ENCODE results near the gene FALEC. TPM values are rescaled to one million over a fixed set of nuclear protein-coding genes. Genes with fewer than 3 reads are reported as not detected.

Gene FALEC
- total RNA-seq, 1 donor from 2014 or later = 1.9 TPM

GRCh38 chr1:150511985-150512660 is 3.4 kb upstream of the FALEC start:
- no peak for TF ChIP-seq CTCF (IDR thresholded peaks at IDR 0.05; ENCODE audit: unreplicated experiment)
- no peak for DNase-seq (ENCODE audit: low spot score in 2 of 2, unreplicated experiment in 2 of 2)
- no peaks in the 10 kb centered on the region for H3K9me3 Mint-ChIP-seq
- H3K36me3 Mint-ChIP-seq = peaks cover 13% of the 10 kb centered on the region
- no peaks in the 10 kb centered on the region for H3K27me3 Mint-ChIP-seq (ENCODE audit: low read depth)
- peaks cover 16% of the 10 kb centered on the region for H3K4me1 Mint-ChIP-seq
- no peak overlapping the region for H3K4me3 Mint-ChIP-seq
- H3K27ac Mint-ChIP-seq = peak overlapping the region; percentile 45

- no peaks in the 10 kb centered on the region for H3K27me3 Mint-ChIP-seq (ENCODE audit: low read depth)
- peaks cover 12% of the 10 kb centered on the region for H3K4me1 Mint-ChIP-seq
- no peak overlapping the region for H3K4me3 Mint-ChIP-seq
- H3K27ac Mint-ChIP-seq = no peak overlapping the region
- H3K9me3 Mint-ChIP-seq = no peaks in the 10 kb centered on the region
- H3K36me3 Mint-ChIP-seq = peaks cover 9% of the 10 kb centered on the region
- TF ChIP-seq CTCF (IDR thresholded peaks at IDR 0.05; ENCODE audit: unreplicated experiment) = no peak
- DNase-seq (ENCODE audit: low spot score in 2 of 2, unreplicated experiment in 2 of 2) = no peak
Measured at GRCh38 chr1:150512846-150513245, 2.7 kb upstream of the FALEC start.

GRCh38 chr1:150513351-150513791 is 2.2 kb upstream of the FALEC start:
- no peak overlapping the region for H3K4me3 Mint-ChIP-seq
- DNase-seq (ENCODE audit: low spot score in 2 of 2, unreplicated experiment in 2 of 2) = no peak
- peaks cover 9% of the 10 kb centered on the region for H3K36me3 Mint-ChIP-seq
- no peaks in the 10 kb centered on the region for H3K27me3 Mint-ChIP-seq (ENCODE audit: low read depth)
- H3K27ac Mint-ChIP-seq = no peak overlapping the region
- peaks cover 12% of the 10 kb centered on the region for H3K4me1 Mint-ChIP-seq
- TF ChIP-seq CTCF (IDR thresholded peaks at IDR 0.05; ENCODE audit: unreplicated experiment) = no peak
- H3K9me3 Mint-ChIP-seq = no peaks in the 10 kb centered on the region

GRCh38 chr1:150514260-150514659 is 1.3 kb upstream of the FALEC start:
- no peak for DNase-seq (ENCODE audit: low spot score in 2 of 2, unreplicated experiment in 2 of 2)
- TF ChIP-seq CTCF (IDR thresholded peaks at IDR 0.05; ENCODE audit: unreplicated experiment) = no peak
- Mint-ChIP-seq H3K4me1 (peaks cover 10% of the 10 kb centered on the region), H3K27me3 (ENCODE audit: low read depth) (no peaks in the 10 kb centered on the region), H3K36me3 (peaks cover 9% of the 10 kb centered on the region), H3K4me3 (peak overlapping the region; percentile 93), H3K9me3 (no peaks in the 10 kb centered on the region), H3K27ac (no peak overlapping the region)

GRCh38 chr1:150514913-150515327 is 632 bp upstream of the FALEC start:
- H3K4me3 Mint-ChIP-seq = peak overlapping the region; percentile 93
- H3K36me3 Mint-ChIP-seq = peaks cover 9% of the 10 kb centered on the region
- H3K9me3 Mint-ChIP-seq = no peaks in the 10 kb centered on the region
- peaks cover 10% of the 10 kb centered on the region for H3K4me1 Mint-ChIP-seq
- no peak for DNase-seq (ENCODE audit: low spot score in 2 of 2, unreplicated experiment in 2 of 2)
- no peak for TF ChIP-seq CTCF (IDR thresholded peaks at IDR 0.05; ENCODE audit: unreplicated experiment)
- peak overlapping the region; percentile 94 for H3K27ac Mint-ChIP-seq
- no peaks in the 10 kb centered on the region for H3K27me3 Mint-ChIP-seq (ENCODE audit: low read depth)
